Retinal pigment epithelial cell (primary cell): ENCODE measurements around the gene SUMF1.

ENCODE experiments used
- DNase-seq: peaks from one replicate; pipeline ENCODE4 v3.0.0-alpha.2; 2010; ENCODE audit warnings: low read depth
- H3K4me3 ChIP-seq: 2 replicates; pipeline ENCODE4 v1.5.1; 2011; ENCODE audit warnings: mild to moderate bottlenecking, low read length, control low read depth, moderate library complexity
- CTCF ChIP-seq: conservative IDR thresholded peaks from 2 replicates; pipeline ENCODE4 v1.5.1; 2011; ENCODE audit warnings: low read depth, low read length, control low read depth, inconsistent platforms

The SUMF1 gene

GRCh38 chr3:4509983-4510755 lies 43.1 kb upstream of the SUMF1 start:
- DNase-seq = no peak
- TF ChIP-seq CTCF = no peak
- no peak overlapping the region for H3K4me3 ChIP-seq

GRCh38 chr3:4509043-4509442 lies 42.0 kb upstream of the SUMF1 start:
- no peak overlapping the region for H3K4me3 ChIP-seq
- TF ChIP-seq CTCF = no peak
- DNase-seq = no peak

GRCh38 chr3:4508048-4508981 lies 41.2 kb upstream of the SUMF1 start:
- DNase-seq = no peak
- H3K4me3 ChIP-seq = no peak overlapping the region
- TF ChIP-seq CTCF = no peak

- H3K4me3 ChIP-seq = no peak overlapping the region
- no peak for TF ChIP-seq CTCF
- DNase-seq = no peak
These were observed 40.0 kb upstream of the SUMF1 start for GRCh38 chr3:4507024-4507596.

GRCh38 chr3:4506559-4507023 lies 39.5 kb upstream of the SUMF1 start:
- DNase-seq = no peak
- H3K4me3 ChIP-seq = no peak overlapping the region
- TF ChIP-seq CTCF = no peak

GRCh38 chr3:4505688-4506558 lies 38.9 kb upstream of the SUMF1 start:
- no peak for DNase-seq
- TF ChIP-seq CTCF = no peak
- H3K4me3 ChIP-seq = no peak overlapping the region
